Thymus (tissue), 14 donors: ENCODE data around the gene SAV1. TPM values are rescaled to one million over a fixed set of nuclear protein-coding genes. Genes with fewer than 3 reads are reported as not detected.
"Not testable (repeated sequence)": the region's sequence is repeated elsewhere in the genome, so short reads cannot be mapped to it uniquely, and the experiment has no call there.

Experiments used
- DNase-seq, 9 donors: peaks; one replicate each; pipeline ENCODE4 v3.0.0-alpha.2; 2013; ENCODE audit warnings: low spot score in 9 of 9, low read depth in 6 of 9, missing footprints in 1 of 9
- H3K27ac ChIP-seq, 2 donors: one replicate each; pipeline ENCODE4 v1.5.1; 2013; ENCODE audit warnings: control low read depth in 1 of 2, low read depth in 1 of 2, low read length in 1 of 2, mild to moderate bottlenecking in 1 of 2, moderate library complexity in 1 of 2
- H3K27me3 ChIP-seq, 2 donors: one replicate each; pipeline ENCODE4 v1.5.1; 2013; ENCODE audit warnings: low read length in 1 of 2; ENCODE audit not compliant: control insufficient read depth in 2 of 2, insufficient read depth in 1 of 2
- H3K36me3 ChIP-seq, 2 donors: one replicate each; pipeline ENCODE4 v1.5.1; 2013; ENCODE audit warnings: low read length in 1 of 2, mild to moderate bottlenecking in 1 of 2, moderate library complexity in 1 of 2; ENCODE audit not compliant: control insufficient read depth in 2 of 2, insufficient read depth in 2 of 2
- H3K4me1 ChIP-seq, 2 donors: one replicate each; pipeline ENCODE4 v1.5.1; 2013; ENCODE audit warnings: low read length in 2 of 2; ENCODE audit not compliant: control insufficient read depth in 2 of 2, insufficient read depth in 2 of 2
- H3K4me3 ChIP-seq, 2 donors: one replicate each; pipeline ENCODE4 v1.5.1; 2013; ENCODE audit warnings: low read length in 2 of 2, control low read depth in 1 of 2, mild to moderate bottlenecking in 1 of 2
- H3K9me3 ChIP-seq, 2 donors: one replicate each; pipeline ENCODE4 v1.5.1; 2013; ENCODE audit warnings: low read length in 1 of 2, mild to moderate bottlenecking in 1 of 2; ENCODE audit not compliant: control insufficient read depth in 2 of 2, insufficient read depth in 1 of 2
- WGBS: extraction: QIAGEN DNeasy Blood & Tissue Kit; methylation state at CpG from one replicate; pipeline ENCODE4 v1.1.7; 2013; 5-methylcytosine and 5-hydroxymethylcytosine counted together
- long read RNA-seq, 10 donors: transcript quantifications; one replicate each; lab custom pipeline, GENCODE V29; 2026
- polyA plus RNA-seq: library from polyadenylated mRNA; stranded (reverse); fragments of 200-250 nt; gene quantifications from one replicate; pipeline ENCODE4 v1.2.3, GENCODE V29; 2013
- total RNA-seq: library from RNA; stranded (reverse); fragments of 120-200 nt; gene quantifications from one replicate; pipeline ENCODE4 v1.2.4, GENCODE V29; 2013
- donor health status: healthy.

Gene SAV1
- 7.4 TPM for total RNA-seq
- 25.9 TPM for polyA plus RNA-seq
- long read RNA-seq, donor 1, result 0 reads
- long read RNA-seq, donor 2, result 0 reads
- long read RNA-seq, donor 3, partial matches to known transcripts, result 0 of 2 reads
- long read RNA-seq, donor 3, other reads (novel, unspliced or antisense), result 0 of 2 reads
- long read RNA-seq, donor 4, partial matches to known transcripts, result 0 of 1 reads
- long read RNA-seq, donor 4, other reads (novel, unspliced or antisense), result 0 of 1 reads
- long read RNA-seq, donor 5, partial matches to known transcripts, result 0 of 4 reads
- long read RNA-seq, donor 5, other reads (novel, unspliced or antisense), result 0 of 4 reads
- long read RNA-seq, donor 6, partial matches to known transcripts, result 0 of 3 reads
- long read RNA-seq, donor 6, other reads (novel, unspliced or antisense), result 0 of 3 reads
- long read RNA-seq, donor 7, partial matches to known transcripts, result 8 of 11 reads
- long read RNA-seq, donor 7, other reads (novel, unspliced or antisense), result 0 of 11 reads
- long read RNA-seq, donor 8, transcript SAV1-201 (5 exons, 3,063 nt), result major isoform, 6 of 6 reads
- long read RNA-seq, donor 8, partial matches to known transcripts, result 0 of 6 reads
- long read RNA-seq, donor 8, other reads (novel, unspliced or antisense), result 0 of 6 reads
- long read RNA-seq, donor 9, partial matches to known transcripts, result 0 of 2 reads
- long read RNA-seq, donor 9, other reads (novel, unspliced or antisense), result 0 of 2 reads
- long read RNA-seq, donor 10, partial matches to known transcripts, result 0 of 1 reads
- long read RNA-seq, donor 10, other reads (novel, unspliced or antisense), result 0 of 1 reads

GRCh38 chr14:50667996-50668825, at the start of gene SAV1:
Gene SAV1 (minus strand): TSS chr14:50668306. CDS start chr14:50667967, 339 bp downstream.
- Histone ChIP-seq H3K4me3 (peak within 1 kb of the TSS; percentile 62 to 84), H3K27ac (peak within 1 kb of the TSS; percentile 71 to 86), H3K27me3 (peaks cover 0 to 15% of the 10 kb centered on the region in 2 donors), H3K9me3 (no peaks in the 10 kb centered on the region), H3K36me3 (no peaks in the 10 kb centered on the region), H3K4me1 (peaks cover 0 to 11% of the 10 kb centered on the region in 2 donors)
- under 1% methylated on average over 92 of the region's 92 CpGs for WGBS
- DNase-seq, result peak in 6 of 9 donors; percentile 29 to 66 (median 36)

- no peaks in the 10 kb centered on the region for H3K4me1 ChIP-seq
- WGBS, result 85% methylated on average over 7 of the region's 7 CpGs
- no peak for DNase-seq
Measured at GRCh38 chr14:50717811-50718210, 49.7 kb upstream of the SAV1 start.

GRCh38 chr14:50714450-50715073, 46.5 kb upstream of the SAV1 start:
- no peaks in the 10 kb centered on the region for H3K4me1 ChIP-seq
- no peaks in the 10 kb centered on the region for H3K27me3 ChIP-seq
- H3K36me3 ChIP-seq, result no peaks in the 10 kb centered on the region
- peak in 5 of 9 donors; percentile 5 to 52 (median 17) for DNase-seq
- no peak overlapping the region for H3K27ac ChIP-seq
- no peak overlapping the region for H3K4me3 ChIP-seq
- WGBS, result 84% methylated on average over 2 of the region's 2 CpGs
- no peaks in the 10 kb centered on the region for H3K9me3 ChIP-seq

More at GRCh38 chr14:50717811-50718210, 49.7 kb upstream of the SAV1 start:
- no peak overlapping the region for H3K27ac ChIP-seq
- no peaks in the 10 kb centered on the region for H3K9me3 ChIP-seq
- H3K27me3 ChIP-seq, result no peaks in the 10 kb centered on the region
- H3K4me3 ChIP-seq, result no peak overlapping the region
- peaks cover 6 to 13% of the 10 kb centered on the region in 2 donors for H3K36me3 ChIP-seq

- H3K4me3 ChIP-seq, result no peak overlapping the region
- no peak for DNase-seq
- no peaks in the 10 kb centered on the region for H3K27me3 ChIP-seq
- H3K27ac ChIP-seq, result no peak overlapping the region
- 98% methylated on average over 3 of the region's 3 CpGs for WGBS
- no peaks in the 10 kb centered on the region for H3K36me3 ChIP-seq
- no peaks in the 10 kb centered on the region for H3K4me1 ChIP-seq
- H3K9me3 ChIP-seq, result no peaks in the 10 kb centered on the region
Measured at GRCh38 chr14:50711043-50711442, 42.9 kb upstream of the SAV1 start.

GRCh38 chr14:50705026-50705593, 37.0 kb upstream of the SAV1 start:
- H3K4me3 ChIP-seq, result no peak overlapping the region
- H3K27me3 ChIP-seq, result no peaks in the 10 kb centered on the region
- H3K27ac ChIP-seq, result no peak overlapping the region
- no peaks in the 10 kb centered on the region for H3K4me1 ChIP-seq
- no peak for DNase-seq
- H3K9me3 ChIP-seq, result no peaks in the 10 kb centered on the region
- no peaks in the 10 kb centered on the region for H3K36me3 ChIP-seq
- 98% methylated on average over 22 of the region's 22 CpGs for WGBS

GRCh38 chr14:50704454-50705010, 36.4 kb upstream of the SAV1 start:
- H3K36me3 ChIP-seq, result no peaks in the 10 kb centered on the region
- 98% methylated on average over 26 of the region's 26 CpGs for WGBS
- no peak overlapping the region for H3K4me3 ChIP-seq
- H3K4me1 ChIP-seq, result no peaks in the 10 kb centered on the region
- no peaks in the 10 kb centered on the region for H3K9me3 ChIP-seq
- H3K27ac ChIP-seq, result no peak overlapping the region
- no peak for DNase-seq
- H3K27me3 ChIP-seq, result no peaks in the 10 kb centered on the region

- Histone ChIP-seq H3K9me3 (peaks cover 0 to 9% of the 10 kb centered on the region in 2 donors), H3K4me3 (no peak overlapping the region), H3K4me1 (no peaks in the 10 kb centered on the region), H3K27me3 (no peaks in the 10 kb centered on the region), H3K36me3 (no peaks in the 10 kb centered on the region), H3K27ac (no peak overlapping the region)
- no peak for DNase-seq
- WGBS, result 86% methylated on average over 4 of the region's 4 CpGs
Measured at GRCh38 chr14:50697659-50698290, 29.7 kb upstream of the SAV1 start.

GRCh38 chr14:50694260-50694659, 26.2 kb upstream of the SAV1 start:
- not testable (repeated sequence) for DNase-seq, H3K36me3 ChIP-seq, H3K4me3 ChIP-seq, H3K9me3 ChIP-seq, H3K27ac ChIP-seq, H3K4me1 ChIP-seq, H3K27me3 ChIP-seq
- WGBS, result 98% methylated on average over 3 of the region's 3 CpGs
